Keratinocyte (primary cell): ENCODE measurements around the gene SLC39A11. TPM values are rescaled to one million over a fixed set of nuclear protein-coding genes. Genes with fewer than 3 reads are reported as not detected.
"Not testable (repeated sequence)": the region's sequence is repeated elsewhere in the genome, so short reads cannot be mapped to it uniquely, and the experiment has no call there.

ENCODE experiments used
- DNase-seq: peaks from one replicate; pipeline ENCODE4 v3.0.0-alpha.2; 2011; ENCODE audit warnings: low read depth, missing footprints, low spot score
- FAIRE-seq: peaks from 2 replicates; lab custom pipeline; 2011; peaks lifted over from hg19 to GRCh38; lab: Jason Lieb, UNC
- H2AFZ ChIP-seq: 2 replicates; pipeline ENCODE4 v1.6.0; 2012; ENCODE audit warnings: low read length, control low read depth, inconsistent platforms; ENCODE audit not compliant: control insufficient read depth
- H3K27ac ChIP-seq: 2 replicates; pipeline ENCODE4 v1.5.1; 2011; ENCODE audit warnings: low read length; ENCODE audit not compliant: control insufficient read depth, insufficient read depth
- H3K27me3 ChIP-seq: 3 replicates; pipeline ENCODE4 v1.6.0; 2011; ENCODE audit warnings: low read length; ENCODE audit not compliant: control insufficient read depth, insufficient read depth; ENCODE audit errors: extremely low read depth
- H3K36me3 ChIP-seq, 2 experiments: 2 replicates in 1 of 2; 3 replicates in 1 of 2; pipeline ENCODE4 v1.5.1; 2011; ENCODE audit warnings: low read length in 2 of 2, mild to moderate bottlenecking in 1 of 2; ENCODE audit not compliant: control insufficient read depth in 2 of 2, insufficient read depth in 2 of 2; ENCODE audit errors: extremely low read depth in 1 of 2
- H3K4me1 ChIP-seq: 3 replicates; pipeline ENCODE4 v1.5.1; 2011; ENCODE audit warnings: low read length; ENCODE audit not compliant: control insufficient read depth, insufficient read depth; ENCODE audit errors: extremely low read depth
- H3K4me2 ChIP-seq: 3 replicates; pipeline ENCODE4 v1.6.0; 2011; ENCODE audit warnings: low read depth, low read length; ENCODE audit not compliant: control insufficient read depth, insufficient read depth; ENCODE audit errors: extremely low read depth
- H3K4me3 ChIP-seq, 3 experiments: fragments of 200-600 bp in 1 of 3; sonication (generic) in 1 of 3; 2 replicates in 2 of 3; 3 replicates in 1 of 3; pipeline ENCODE4 v1.5.1; 2011 to 2016; ENCODE audit warnings: low read length in 3 of 3, mild to moderate bottlenecking in 3 of 3, control low read depth in 2 of 3, inconsistent platforms in 1 of 3, low read depth in 1 of 3, mixed read lengths in 1 of 3, mixed run types in 1 of 3, moderate library complexity in 1 of 3; ENCODE audit not compliant: control insufficient read depth in 2 of 3, insufficient read depth in 2 of 3; ENCODE audit errors: extremely low read depth in 1 of 3
- H3K79me2 ChIP-seq: 2 replicates; pipeline ENCODE4 v1.6.0; 2012; ENCODE audit warnings: low read length; ENCODE audit not compliant: control insufficient read depth, insufficient read depth
- H3K9ac ChIP-seq: 3 replicates; pipeline ENCODE4 v1.6.0; 2011; ENCODE audit warnings: low read length; ENCODE audit not compliant: control insufficient read depth, insufficient read depth; ENCODE audit errors: extremely low read depth
- H3K9me1 ChIP-seq: 3 replicates; pipeline ENCODE4 v1.6.0; 2011; ENCODE audit warnings: low read length; ENCODE audit not compliant: control insufficient read depth, insufficient read depth; ENCODE audit errors: extremely low read depth
- H3K9me3 ChIP-seq: 2 replicates; pipeline ENCODE4 v1.5.1; 2012; ENCODE audit warnings: low read depth, low read length; ENCODE audit not compliant: control insufficient read depth
- H4K20me1 ChIP-seq: 3 replicates; pipeline ENCODE4 v1.6.0; 2011; ENCODE audit warnings: low read length; ENCODE audit not compliant: control insufficient read depth, insufficient read depth; ENCODE audit errors: extremely low read depth
- CTCF ChIP-seq, 3 experiments: IDR thresholded peaks in 1 of 3; conservative IDR thresholded peaks in 1 of 3; optimal IDR thresholded peaks in 1 of 3; 2 replicates in 2 of 3; 3 replicates in 1 of 3; pipeline versions ENCODE3 to v1.5.1; 2011; ENCODE audit warnings: low read length in 3 of 3, mild to moderate bottlenecking in 3 of 3, moderate library complexity in 2 of 3, control low read depth in 1 of 3, inconsistent platforms in 1 of 3; ENCODE audit not compliant: insufficient read depth in 2 of 3; ENCODE audit errors: extremely low read depth in 1 of 3
- EZH2 ChIP-seq: IDR thresholded peaks from one replicate; pipeline ENCODE4 v1.6.1; 2012; ENCODE audit warnings: inconsistent platforms, mild to moderate bottlenecking, low read length, moderate library complexity
- dilution Hi-C: fragments of 300-500 bp; cut with MboI; formaldehyde crosslinking; loops from one replicate; pipeline ENCODE4 v1.7.0; 2020; ENCODE audit warnings: low sequenced_read_pairs; ENCODE audit not compliant: extremely low pct_ligation_motif_present
- polyA plus RNA-seq, 5 experiments: library from polyadenylated mRNA; depleted of rRNA in 3 of 5; stranded (reverse) in 3 of 5; stranded (forward) in 1 of 5; unstranded in 1 of 5; fragments of >200 nt; gene quantifications; 1 replicate in 1 of 5; 2 replicates in 3 of 5; 3 replicates in 1 of 5; pipeline versions ENCODE4 v1.2.1 to v1.2.3, GENCODE V29; 2011 to 2012; ENCODE audit warnings: missing spikeins in 2 of 5, low read depth in 1 of 5, low replicate concordance in 1 of 5

SLC39A11 gene
- polyA plus RNA-seq, 1 donor (not counting 4 experiments of a cell fraction or from before 2014, with no cell fraction given): 11.5 TPM

- H3K9ac ChIP-seq: no peak overlapping the region
- no peaks in the 10 kb centered on the region for H3K79me2 ChIP-seq
- no peak overlapping the region for H3K4me2 ChIP-seq
- no peak overlapping the region for H3K4me3 ChIP-seq
- FAIRE-seq: no peak
- TF ChIP-seq EZH2: no peak
- TF ChIP-seq CTCF (optimal IDR thresholded peaks at IDR 0.05 in 1 of 3, IDR thresholded peaks at IDR 0.05 in 1 of 3, conservative IDR thresholded peaks at IDR 0.05 in 1 of 3; ENCODE audit: extremely low read depth in 1 of 3, insufficient read depth in 2 of 3, low read length in 3 of 3): no peak
- no peaks in the 10 kb centered on the region for H3K27me3 ChIP-seq
- H3K9me3 ChIP-seq: no peaks in the 10 kb centered on the region
- no peaks in the 10 kb centered on the region for H3K9me1 ChIP-seq
- no peaks in the 10 kb centered on the region for H4K20me1 ChIP-seq
- dilution Hi-C loops: no loop called here
- H2AFZ ChIP-seq: no peak overlapping the region
- DNase-seq: no peak
- H3K27ac ChIP-seq: no peak overlapping the region
- no peaks in the 10 kb centered on the region for H3K4me1 ChIP-seq
- peaks cover 0 to 2% of the 10 kb centered on the region in 2 experiments for H3K36me3 ChIP-seq
Observed at GRCh38 chr17:72900654-72900971, 191.9 kb downstream of the SLC39A11 start.

GRCh38 chr17:72898725-72899124, 193.8 kb downstream of the SLC39A11 start:
- no peaks in the 10 kb centered on the region for H4K20me1 ChIP-seq
- FAIRE-seq (no peak), DNase-seq (no peak)
- H3K9me1 ChIP-seq: no peaks in the 10 kb centered on the region
- no peaks in the 10 kb centered on the region for H3K27me3 ChIP-seq
- H3K4me3 ChIP-seq: no peak overlapping the region
- H2AFZ ChIP-seq: no peak overlapping the region
- no peaks in the 10 kb centered on the region for H3K4me1 ChIP-seq
- H3K4me2 ChIP-seq: no peak overlapping the region
- no peak for TF ChIP-seq EZH2
- no peak for TF ChIP-seq CTCF (optimal IDR thresholded peaks at IDR 0.05 in 1 of 3, IDR thresholded peaks at IDR 0.05 in 1 of 3, conservative IDR thresholded peaks at IDR 0.05 in 1 of 3; ENCODE audit: extremely low read depth in 1 of 3, insufficient read depth in 2 of 3, low read length in 3 of 3)
- H3K9me3 ChIP-seq: no peaks in the 10 kb centered on the region
- dilution Hi-C loops: no loop called here
- no peak overlapping the region for H3K9ac ChIP-seq
- H3K36me3 ChIP-seq: peaks cover 0 to 2% of the 10 kb centered on the region in 2 experiments
- H3K27ac ChIP-seq: no peak overlapping the region
- no peaks in the 10 kb centered on the region for H3K79me2 ChIP-seq

GRCh38 chr17:72896288-72896687, 196.2 kb downstream of the SLC39A11 start:
- DNase-seq, H4K20me1 ChIP-seq, dilution Hi-C loops, H3K36me3 ChIP-seq, FAIRE-seq, H3K27ac ChIP-seq, H3K4me2 ChIP-seq, H3K9me3 ChIP-seq, H2AFZ ChIP-seq, H3K27me3 ChIP-seq, H3K9ac ChIP-seq, H3K4me3 ChIP-seq, H3K79me2 ChIP-seq, H3K9me1 ChIP-seq, H3K4me1 ChIP-seq: not testable (repeated sequence)
